Ishikawa (cell line): ENCODE results near the gene CEACAM19.

Source experiments
- CEBPB ChIP-seq: IDR thresholded peaks from 2 replicates; pipeline ENCODE4 v1.6.1; 2012
- EGR1 ChIP-seq: IDR thresholded peaks from 2 replicates; pipeline ENCODE4 v1.6.1; 2012
- EP300 ChIP-seq: IDR thresholded peaks from 2 replicates; pipeline ENCODE4 v1.6.1; 2012; ENCODE audit warnings: borderline replicate concordance
- FOXM1 ChIP-seq: IDR thresholded peaks from 2 replicates; pipeline ENCODE4 v1.6.1; 2012; ENCODE audit warnings: low read depth, borderline replicate concordance
- MAX ChIP-seq: IDR thresholded peaks from 2 replicates; pipeline ENCODE4 v1.6.1; 2012
- RAD21 ChIP-seq: IDR thresholded peaks from 2 replicates; pipeline ENCODE4 v1.6.1; 2012; ENCODE audit warnings: low read depth
- REST ChIP-seq: IDR thresholded peaks from 2 replicates; pipeline ENCODE4 v1.6.1; 2012; ENCODE audit warnings: low read depth, mild to moderate bottlenecking
- TCF12 ChIP-seq: IDR thresholded peaks from 2 replicates; pipeline ENCODE4 v1.6.1; 2012; ENCODE audit warnings: low read depth
- USF1 ChIP-seq: IDR thresholded peaks from 2 replicates; pipeline ENCODE4 v1.6.1; 2012
- YY1 ChIP-seq: IDR thresholded peaks from 2 replicates; pipeline ENCODE4 v1.6.1; 2012; ENCODE audit warnings: low read depth
- ZBTB7A ChIP-seq: IDR thresholded peaks from 2 replicates; pipeline ENCODE4 v1.6.1; 2012; ENCODE audit warnings: low read depth

GRCh38 chr19:44732235-44733014 lies 61.1 kb downstream of the CEACAM19 start:
- TF ChIP-seq YY1 (no peak), RAD21 (no peak), REST (no peak), FOXM1 (no peak), MAX (no peak), USF1 (no peak), EP300 (no peak), EGR1 (no peak), TCF12 (no peak), ZBTB7A (no peak), CEBPB (no peak)
